Hematopoietic multipotent progenitor cell treated with erythropoietin and hydrocortisone succinate and interleukin-3 and kit ligand, for 15 days (in vitro differentiated cells): ENCODE results near the gene LIMA1.
"Not testable (repeated sequence)": the region's sequence is repeated elsewhere in the genome, so short reads cannot be mapped to it uniquely, and the experiment has no call there.

Source experiments
- DNase-seq: peaks from one replicate; pipeline ENCODE4 v3.0.0-alpha.2; 2015; ENCODE audit warnings: low spot score

The LIMA1 gene

GRCh38 chr12:50185970-50186663 lies 97.2 kb downstream of the LIMA1 start:
- no peak for DNase-seq

DNA sequence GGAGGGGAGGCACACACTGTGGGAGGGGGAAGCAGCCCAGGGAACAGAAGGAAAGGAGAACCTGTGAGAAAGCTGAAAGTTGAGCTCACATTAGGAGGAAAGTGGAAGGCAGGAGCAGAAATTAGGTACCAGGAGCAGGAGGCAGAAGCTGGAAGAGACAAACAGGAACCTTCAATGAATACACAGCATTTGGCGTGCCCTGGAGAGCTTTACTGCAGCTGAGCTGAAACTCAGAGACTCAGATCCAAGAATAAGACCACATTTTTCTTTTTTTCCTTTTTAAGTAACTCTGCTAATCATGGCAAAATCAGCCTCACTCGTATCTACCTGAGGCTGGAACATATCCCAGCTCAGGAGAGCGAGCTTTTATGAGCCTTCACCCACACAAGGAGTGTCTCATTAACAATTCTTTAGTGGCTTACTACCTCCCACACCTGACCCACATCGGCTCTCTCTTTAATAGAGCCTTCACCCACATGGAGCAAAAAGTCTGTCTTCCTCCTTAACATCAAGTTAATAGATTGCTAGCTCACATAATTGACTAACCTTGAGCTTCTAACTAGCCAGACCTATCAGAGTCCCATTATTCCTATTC lies 97.9 kb downstream of the LIMA1 start:
- no peak for DNase-seq

- DNase-seq: no peak
Measured at GRCh38 chr12:50184261-50184660, 99.1 kb downstream of the LIMA1 start.

DNA sequence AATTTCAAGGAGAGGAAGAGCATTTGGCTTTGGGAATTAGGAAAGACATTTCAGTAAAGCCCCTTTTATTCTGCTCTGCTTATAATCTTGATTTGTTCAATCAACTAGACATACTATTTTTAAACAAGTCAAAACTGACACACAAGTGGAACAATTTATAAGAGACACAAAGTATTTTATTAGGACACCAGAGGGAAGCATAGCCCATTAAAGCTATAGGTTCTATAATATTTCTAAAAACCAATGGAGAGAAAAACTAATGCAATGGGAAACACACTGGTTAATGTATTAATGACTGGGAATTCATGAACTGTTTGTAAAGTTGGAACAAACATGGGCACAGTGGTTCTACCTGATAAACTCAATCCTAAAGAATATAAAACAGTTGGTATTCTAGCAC lies 100.9 kb downstream of the LIMA1 start:
- DNase-seq: no peak

GRCh38 chr12:50181691-50182090 lies 101.6 kb downstream of the LIMA1 start:
- no peak for DNase-seq

DNA sequence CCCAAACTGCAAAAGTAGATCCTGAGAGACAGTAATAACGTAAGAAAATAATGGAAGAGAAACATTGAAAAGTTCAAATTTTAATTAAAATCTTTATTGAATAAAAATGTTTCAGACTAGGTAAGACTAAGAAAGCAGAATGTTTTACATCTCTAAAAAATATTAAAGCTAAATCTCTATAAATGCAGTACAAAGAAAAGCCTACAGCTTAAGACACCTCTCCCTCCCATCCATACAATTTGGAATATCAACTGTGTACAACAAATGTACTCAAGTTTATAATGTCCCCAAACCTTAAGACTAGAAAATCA lies 107.6 kb downstream of the LIMA1 start:
- no peak for DNase-seq

GRCh38 chr12:50174971-50175715 lies 108.2 kb downstream of the LIMA1 start:
- DNase-seq: peak; percentile 80

DNA sequence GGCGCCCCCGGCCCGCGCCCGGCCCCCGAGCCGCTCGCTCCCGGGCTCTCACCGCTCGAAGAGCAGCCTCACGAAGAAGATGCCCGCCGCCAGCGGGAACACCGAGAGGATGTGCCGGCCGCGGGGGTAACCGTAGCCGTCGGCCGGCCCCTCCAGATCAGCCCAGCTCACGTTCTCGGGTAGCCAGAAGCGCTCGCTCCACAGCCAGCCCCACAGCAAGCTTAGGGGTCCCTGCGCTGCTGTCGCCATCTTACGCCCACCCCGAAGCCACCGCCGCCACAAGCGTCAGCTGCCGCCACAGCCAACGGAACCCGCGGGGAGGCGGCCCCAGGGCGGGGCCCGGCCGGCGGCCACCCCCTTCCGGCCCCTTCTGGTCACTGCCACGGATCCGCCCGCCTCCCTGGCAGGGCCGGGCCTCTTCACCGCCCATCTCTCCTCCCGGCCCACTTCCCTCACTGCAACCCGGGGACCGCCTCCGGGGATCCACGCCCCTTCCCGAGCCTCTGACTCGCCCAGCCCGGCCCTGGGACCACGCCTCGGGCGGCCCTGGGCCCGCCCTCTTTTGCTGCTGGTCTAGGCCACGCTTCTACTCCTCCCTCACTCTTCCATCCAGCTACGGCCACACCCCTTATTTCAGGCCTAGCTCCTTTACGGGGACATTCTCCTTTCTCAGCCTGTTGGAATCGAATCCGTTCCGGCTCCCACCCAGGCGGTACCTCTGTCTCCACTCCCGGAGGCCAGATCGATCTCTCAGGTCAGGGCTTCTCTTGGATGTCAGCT lies 116.1 kb downstream of the LIMA1 start, which contains the start of gene CERS5:
Gene CERS5 (minus strand): TSS at position 321 of the 780 bp plus-strand sequence. CDS start 72 bp downstream, at position 249.
- peak; percentile 97 for DNase-seq

GRCh38 chr12:50166799-50167048 lies 116.6 kb downstream of the LIMA1 start:
- no peak for DNase-seq

- DNase-seq: no peak
Measured at GRCh38 chr12:50164963-50165362, 118.4 kb downstream of the LIMA1 start.

DNA sequence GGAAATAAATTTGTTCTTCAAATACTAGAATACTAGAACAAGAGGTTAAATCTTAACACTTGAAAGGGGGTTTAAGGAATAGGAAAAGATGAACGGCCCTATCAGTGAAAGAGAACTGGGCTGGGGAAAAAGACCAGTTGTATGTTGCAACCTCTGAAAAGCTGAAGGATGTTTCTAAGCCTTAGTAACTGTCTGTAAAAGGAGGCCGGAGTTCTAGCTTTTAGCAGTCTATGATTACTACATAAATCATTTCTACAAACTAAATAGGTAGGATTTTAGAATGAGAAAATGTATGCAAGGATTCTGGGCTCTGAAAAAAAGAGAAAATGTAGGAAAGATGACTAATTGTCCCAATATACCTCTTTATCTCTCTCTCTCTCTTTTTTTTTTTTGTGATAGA lies 121.1 kb downstream of the LIMA1 start:
- no peak for DNase-seq

DNA sequence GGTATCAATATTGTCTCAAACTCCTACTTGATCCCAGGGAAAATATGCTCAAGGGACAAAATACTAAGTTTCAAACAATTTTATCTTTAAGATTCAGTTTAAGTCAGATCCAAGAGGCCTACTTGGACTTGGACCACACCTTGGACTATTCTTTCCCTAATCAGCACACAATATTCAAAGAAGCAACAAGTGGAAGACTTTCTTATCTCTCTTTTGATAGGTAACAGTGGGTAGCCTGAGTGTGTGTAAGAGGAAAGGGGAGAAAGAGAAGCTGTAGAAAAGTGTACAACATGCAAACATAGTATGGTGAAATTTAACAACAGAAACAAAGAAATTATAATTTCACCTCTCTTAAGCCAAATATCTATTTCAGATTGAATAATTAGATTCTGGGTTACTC lies 122.7 kb downstream of the LIMA1 start:
- DNase-seq: no peak

DNA sequence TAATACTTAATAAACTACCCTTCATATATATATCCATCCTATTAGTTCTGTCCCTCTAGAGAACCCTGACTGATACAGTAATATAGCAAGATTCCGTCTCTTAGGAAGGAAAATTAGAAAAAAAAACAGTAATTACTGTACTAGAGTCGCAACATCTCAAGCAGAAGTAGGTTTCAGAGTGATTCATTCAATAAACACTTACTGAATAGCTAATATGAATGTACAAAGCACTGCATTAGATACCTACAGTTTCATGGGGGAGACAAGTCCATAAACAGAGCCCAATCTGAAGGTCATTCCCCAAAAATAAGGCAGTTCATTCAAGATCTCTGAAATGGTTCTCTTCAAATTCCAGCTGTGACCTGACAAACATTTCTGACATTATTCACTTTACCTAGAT lies 126.1 kb downstream of the LIMA1 start:
- no peak for DNase-seq

- no peak for DNase-seq
Measured at GRCh38 chr12:50156641-50157040, 126.7 kb downstream of the LIMA1 start.

- DNase-seq: not testable (repeated sequence)
Measured at GRCh38 chr12:50154947-50155346, 128.4 kb downstream of the LIMA1 start.

DNA sequence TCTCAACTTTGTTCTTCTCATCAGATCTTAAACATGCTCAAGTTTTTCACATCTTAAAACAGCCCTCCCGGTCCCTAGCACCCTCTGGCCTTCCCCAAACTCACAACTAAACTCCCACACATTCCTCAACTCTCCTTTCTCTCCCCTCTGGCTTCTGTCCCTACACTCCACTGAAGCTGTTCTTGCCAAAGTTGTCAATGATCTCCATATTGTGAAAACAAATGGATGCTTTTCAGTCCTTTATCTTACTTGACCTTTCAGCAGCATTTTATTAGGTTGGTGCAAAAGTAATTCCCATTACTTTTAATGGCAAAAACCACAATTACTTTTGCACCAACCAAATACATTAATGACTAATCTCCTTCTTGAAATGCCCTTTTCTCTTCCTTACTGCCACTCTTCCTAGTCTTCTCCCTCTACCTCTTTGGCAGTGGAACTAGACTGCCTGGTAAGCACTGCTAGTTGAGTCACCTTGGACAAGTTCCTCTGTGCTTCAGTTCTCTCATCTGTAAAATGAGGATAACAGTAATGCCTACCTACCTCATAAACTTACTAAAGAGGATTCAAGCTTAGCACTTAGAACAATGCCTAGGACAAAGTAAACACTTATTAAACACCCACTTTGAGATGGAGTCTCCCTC lies 132.2 kb downstream of the LIMA1 start:
- no peak for DNase-seq

GRCh38 chr12:50149311-50149710 lies 134.0 kb downstream of the LIMA1 start:
- DNase-seq: no peak

DNA sequence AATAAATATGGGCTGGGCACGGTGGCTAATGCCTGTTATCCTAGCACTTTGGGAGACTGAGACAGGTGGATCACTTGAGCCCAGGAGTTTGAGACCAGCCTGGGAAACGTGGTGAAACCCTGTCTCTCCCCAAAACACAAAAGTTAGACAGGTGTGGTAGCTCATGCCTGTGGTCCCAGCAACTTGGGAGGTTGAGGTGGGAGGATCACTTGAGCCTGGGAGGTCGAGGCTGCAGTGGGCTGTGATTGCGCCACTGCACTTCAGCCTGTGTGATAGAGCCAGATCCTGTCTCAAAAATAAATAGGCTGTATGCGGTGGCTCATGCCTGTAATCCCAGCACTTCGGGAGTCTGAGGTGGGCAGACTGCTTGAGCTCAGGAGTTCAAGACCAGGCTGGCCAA lies 135.3 kb downstream of the LIMA1 start:
- DNase-seq: not testable (repeated sequence)

GRCh38 chr12:50147281-50147680 lies 136.0 kb downstream of the LIMA1 start:
- no peak for DNase-seq

DNA sequence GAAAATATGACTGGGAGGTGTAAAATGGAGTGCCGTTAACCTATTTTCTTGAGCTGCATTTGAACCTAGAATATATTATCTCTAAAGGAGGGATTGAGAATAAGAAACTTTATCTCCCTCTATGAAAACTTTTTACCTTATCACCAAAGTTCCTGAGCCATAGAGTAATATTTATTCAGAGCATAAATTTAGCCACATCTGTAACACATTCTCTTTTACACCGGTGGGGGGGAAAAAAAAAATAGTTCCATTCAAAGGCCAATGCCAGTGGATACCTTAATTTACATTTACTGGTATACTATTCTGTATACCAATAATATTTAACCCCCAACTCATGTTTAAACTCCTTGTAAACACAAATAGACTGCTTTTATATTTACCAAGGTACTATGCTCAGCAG lies 137.9 kb downstream of the LIMA1 start:
- DNase-seq: no peak

GRCh38 chr12:50142993-50143392 lies 140.3 kb downstream of the LIMA1 start:
- no peak for DNase-seq

DNA sequence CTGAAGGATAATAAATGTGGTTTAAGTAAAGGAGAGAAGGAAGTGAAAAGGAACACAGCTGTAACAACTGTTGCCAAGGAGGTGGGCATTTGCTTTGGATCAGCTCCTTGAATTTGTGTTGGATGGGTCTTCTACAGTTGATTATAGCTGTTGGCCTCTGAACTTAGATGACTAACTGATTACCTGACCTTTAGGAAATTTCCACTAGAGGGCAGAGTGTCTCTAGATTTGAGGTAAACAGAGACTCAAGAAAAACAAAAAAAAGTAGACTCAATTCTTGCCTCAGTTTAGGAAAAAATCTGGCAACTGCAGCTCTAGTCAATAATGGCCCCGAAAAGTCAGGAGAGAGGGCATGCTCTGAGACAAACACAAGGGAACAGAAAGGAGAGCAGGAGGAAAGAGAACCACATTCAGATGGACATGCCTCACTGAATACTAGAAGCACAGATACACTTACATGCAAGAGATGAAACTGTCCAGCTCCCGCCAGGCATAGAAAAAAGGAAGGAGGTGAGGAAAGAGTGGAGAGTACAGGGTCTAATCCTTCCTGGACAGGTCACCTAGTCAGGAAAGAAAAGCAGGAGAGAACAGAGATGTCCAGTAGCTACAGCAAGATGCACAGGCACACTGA lies 150.7 kb downstream of the LIMA1 start:
- DNase-seq: peak; percentile 72
